ENCODE measurements around the gene STAT5A. TPM values are rescaled to one million over a fixed set of nuclear protein-coding genes. Genes with fewer than 3 reads are reported as not detected.
"Not testable (repeated sequence)": the region's sequence is repeated elsewhere in the genome, so short reads cannot be mapped to it uniquely, and the experiment has no call there.

Gene STAT5A
- total RNA-seq, 1 donor from 2014 or later, result 7.3 TPM

DNA sequence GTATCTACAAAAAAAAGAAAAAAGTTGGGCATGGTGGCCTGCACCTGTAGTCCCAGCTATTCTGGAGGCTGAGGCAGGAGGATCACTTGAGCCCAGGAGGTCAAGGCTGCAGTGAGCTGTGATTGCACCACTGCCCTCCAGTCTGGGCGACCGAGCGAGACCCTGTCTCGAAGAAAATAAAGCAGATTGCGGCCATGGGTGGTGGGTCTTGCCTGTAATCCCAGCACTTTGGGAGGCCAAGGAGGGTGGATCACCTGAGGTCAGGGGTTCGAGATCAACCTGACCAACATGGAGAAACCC is 16.7 kb downstream of the STAT5A start:
- not testable (repeated sequence) for DNase-seq (ENCODE audit: low read depth)

DNA sequence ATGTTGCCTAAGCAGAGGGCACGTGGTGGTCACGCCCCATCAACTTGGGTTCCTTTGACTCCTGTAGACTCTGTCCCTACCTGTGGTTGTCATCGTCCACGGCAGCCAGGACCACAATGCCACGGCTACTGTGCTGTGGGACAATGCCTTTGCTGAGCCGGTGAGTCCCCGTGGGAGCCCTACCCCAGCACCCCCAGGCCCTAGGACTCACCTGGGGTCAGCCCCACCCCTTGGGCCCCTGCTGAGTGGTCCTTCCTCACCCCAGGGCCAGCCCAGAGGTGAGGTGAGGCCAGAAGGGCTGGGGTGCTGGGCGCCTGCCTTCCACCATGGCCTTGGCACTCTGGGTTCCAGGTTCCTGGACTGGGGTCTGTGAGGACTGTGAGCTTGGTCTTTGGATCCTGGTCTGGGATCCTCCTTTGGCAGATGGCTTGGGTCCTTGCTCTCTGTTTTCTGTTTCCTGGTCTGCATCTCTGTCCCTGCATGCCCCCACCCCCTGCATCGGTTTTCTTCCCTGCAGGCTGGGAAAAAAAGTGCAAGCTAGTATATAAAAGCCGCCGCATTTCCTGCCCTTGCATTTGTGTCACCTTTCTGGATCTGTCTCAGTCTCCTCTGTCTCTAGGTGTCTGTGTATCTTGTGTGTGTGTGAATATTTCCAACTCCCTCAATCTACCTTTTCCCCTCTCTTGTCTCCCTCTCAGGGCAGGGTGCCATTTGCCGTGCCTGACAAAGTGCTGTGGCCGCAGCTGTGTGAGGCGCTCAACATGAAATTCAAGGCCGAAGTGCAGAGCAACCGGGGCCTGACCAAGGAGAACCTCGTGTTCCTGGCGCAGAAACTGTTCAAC is 17.5 kb downstream of the STAT5A start:
- no peak for DNase-seq (ENCODE audit: low read depth)

DNA sequence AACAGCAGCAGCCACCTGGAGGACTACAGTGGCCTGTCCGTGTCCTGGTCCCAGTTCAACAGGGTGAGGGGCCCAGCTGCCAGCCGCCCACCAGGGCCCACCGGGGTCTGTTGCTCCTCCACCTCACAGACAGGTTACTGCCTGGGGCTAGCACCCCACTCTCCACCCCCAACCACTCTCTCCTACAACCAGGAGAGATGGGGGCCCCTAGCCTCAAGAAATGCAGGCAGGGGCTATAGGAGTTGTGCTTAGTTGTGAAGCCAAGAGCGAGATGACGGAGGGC is 18.0 kb downstream of the STAT5A start:
- DNase-seq (ENCODE audit: low read depth), result no peak

DNA sequence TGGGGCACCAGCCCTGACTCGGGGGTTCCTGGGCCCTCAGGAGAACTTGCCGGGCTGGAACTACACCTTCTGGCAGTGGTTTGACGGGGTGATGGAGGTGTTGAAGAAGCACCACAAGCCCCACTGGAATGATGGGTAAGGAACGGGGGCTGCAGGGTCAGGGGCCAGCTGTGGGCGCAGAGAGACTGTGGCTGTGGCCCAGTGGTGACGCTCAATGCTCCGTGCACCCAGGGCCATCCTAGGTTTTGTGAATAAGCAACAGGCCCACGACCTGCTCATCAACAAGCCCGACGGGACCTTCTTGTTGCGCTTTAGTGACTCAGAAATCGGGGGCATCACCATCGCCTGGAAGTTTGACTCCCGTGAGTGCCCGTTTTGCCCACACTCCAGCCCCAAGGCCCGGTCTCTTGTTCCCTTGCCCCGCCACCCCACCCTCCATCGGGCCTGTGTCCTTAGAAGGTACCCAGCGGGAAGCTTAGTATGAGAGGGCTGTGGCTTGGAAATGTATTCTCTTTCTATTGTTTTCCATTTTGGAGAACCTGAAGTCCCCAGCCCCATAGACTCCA is 19.1 kb downstream of the STAT5A start:
- DNase-seq (ENCODE audit: low read depth), result no peak

DNA sequence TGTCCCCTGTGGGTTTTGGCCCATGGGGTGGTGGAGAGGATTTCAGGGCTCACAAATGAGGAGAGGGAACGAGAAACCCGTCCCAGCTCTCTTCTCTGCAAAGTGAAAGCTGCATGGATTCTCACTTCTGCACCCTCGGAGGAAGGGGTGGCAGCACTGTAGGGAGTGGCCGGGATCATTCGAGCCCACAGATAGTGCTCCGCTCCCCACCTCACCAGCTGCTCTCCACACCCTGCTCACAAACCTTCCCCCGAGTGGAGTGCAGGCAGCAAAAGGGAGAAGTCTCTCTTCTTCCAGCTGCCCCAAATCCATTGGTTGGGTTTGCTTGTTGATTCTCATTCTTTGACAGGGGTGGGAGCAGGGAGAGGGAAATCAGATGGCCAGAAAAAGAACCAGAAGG is 20.1 kb downstream of the STAT5A start:
- peak; percentile 58 for DNase-seq (ENCODE audit: low read depth)

DNA sequence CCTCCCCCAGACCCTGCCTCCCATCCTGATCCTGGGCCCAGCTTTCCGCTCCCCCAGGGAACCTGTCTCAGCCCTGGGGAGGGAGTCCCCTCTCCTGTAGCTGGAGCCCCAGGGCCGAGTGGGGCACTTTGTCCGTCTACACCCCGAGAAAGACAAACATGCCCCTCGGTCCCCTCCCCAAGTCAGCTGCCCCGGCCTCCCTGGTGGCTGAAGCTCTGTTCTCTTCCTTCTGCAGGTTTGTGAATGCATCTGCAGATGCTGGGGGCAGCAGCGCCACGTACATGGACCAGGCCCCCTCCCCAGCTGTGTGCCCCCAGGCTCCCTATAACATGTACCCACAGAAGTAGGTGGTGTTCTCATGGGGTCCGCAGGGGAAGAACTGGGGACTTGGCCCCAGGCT is 20.8 kb downstream of the STAT5A start:
- DNase-seq (ENCODE audit: low read depth), result no peak

DNA sequence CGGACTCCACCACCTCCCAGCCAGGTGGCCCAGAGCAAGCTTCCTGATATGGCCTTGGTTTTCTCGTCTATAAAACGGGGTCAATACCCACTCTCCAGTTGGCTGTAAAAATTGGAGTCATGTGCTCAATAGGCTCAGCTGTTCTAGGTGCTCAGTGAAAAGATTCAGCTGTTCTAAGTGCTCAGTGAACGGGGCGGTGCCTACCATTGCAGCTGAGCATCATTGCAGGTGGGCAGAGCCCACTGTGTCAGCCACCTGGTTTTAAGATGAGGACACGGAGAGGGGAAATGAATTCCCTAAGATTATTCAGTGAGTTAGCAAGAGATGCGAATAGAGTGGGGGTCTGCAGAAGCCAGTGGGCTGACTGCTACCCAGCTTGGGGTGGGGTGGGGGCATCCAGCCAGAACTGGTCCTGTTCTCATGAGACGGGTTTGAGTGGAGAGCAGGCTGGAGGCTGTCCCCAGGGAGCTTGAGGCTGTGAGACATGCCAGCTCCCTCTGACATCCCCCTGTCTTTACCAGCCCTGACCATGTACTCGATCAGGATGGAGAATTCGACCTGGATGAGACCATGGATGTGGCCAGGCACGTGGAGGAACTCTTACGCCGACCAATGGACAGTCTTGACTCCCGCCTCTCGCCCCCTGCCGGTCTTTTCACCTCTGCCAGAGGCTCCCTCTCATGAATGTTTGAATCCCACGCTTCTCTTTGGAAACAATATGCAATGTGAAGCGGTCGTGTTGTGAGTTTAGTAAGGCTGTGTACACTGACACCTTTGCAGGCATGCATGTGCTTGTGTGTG is 21.9 kb downstream of the STAT5A start:
- no peak for DNase-seq (ENCODE audit: low read depth)

DNA sequence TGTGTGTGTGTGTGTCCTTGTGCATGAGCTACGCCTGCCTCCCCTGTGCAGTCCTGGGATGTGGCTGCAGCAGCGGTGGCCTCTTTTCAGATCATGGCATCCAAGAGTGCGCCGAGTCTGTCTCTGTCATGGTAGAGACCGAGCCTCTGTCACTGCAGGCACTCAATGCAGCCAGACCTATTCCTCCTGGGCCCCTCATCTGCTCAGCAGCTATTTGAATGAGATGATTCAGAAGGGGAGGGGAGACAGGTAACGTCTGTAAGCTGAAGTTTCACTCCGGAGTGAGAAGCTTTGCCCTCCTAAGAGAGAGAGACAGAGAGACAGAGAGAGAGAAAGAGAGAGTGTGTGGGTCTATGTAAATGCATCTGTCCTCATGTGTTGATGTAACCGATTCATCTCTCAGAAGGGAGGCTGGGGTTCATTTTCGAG is 22.5 kb downstream of the STAT5A start:
- no peak for DNase-seq (ENCODE audit: low read depth)

DNA sequence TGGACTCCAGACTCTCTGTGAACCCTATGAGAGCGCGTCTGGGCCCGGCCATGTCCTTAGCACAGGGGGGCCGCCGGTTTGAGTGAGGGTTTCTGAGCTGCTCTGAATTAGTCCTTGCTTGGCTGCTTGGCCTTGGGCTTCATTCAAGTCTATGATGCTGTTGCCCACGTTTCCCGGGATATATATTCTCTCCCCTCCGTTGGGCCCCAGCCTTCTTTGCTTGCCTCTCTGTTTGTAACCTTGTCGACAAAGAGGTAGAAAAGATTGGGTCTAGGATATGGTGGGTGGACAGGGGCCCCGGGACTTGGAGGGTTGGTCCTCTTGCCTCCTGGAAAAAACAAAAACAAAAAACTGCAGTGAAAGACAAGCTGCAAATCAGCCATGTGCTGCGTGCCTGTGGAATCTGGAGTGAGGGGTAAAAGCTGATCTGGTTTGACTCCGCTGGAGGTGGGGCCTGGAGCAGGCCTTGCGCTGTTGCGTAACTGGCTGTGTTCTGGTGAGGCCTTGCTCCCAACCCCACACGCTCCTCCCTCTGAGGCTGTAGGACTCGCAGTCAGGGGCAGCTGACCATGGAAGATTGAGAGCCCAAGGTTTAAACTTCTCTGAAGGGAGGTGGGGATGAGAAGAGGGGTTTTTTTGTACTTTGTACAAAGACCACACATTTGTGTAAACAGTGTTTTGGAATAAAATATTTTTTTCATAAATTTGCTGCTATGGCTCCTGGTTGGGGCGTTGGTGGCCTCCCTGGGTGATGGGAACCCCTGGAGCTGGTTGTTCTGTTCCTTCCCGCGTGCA is 23.1 kb downstream of the STAT5A start:
- DNase-seq (ENCODE audit: low read depth), result peak; percentile 80

DNA sequence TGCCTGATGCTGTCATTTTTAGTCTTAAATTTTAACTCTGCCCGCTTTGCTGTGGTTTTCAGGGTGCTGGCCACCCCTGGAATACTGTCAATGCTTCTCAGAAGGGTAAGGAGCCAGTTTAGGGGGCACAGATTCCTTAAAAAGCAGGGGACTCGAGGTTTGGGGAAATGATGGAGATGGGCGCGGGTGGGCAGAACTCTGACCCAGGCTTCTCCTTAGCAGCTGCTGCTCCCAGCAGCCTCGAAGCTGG is 23.7 kb downstream of the STAT5A start:
- no peak for DNase-seq (ENCODE audit: low read depth)

DNA sequence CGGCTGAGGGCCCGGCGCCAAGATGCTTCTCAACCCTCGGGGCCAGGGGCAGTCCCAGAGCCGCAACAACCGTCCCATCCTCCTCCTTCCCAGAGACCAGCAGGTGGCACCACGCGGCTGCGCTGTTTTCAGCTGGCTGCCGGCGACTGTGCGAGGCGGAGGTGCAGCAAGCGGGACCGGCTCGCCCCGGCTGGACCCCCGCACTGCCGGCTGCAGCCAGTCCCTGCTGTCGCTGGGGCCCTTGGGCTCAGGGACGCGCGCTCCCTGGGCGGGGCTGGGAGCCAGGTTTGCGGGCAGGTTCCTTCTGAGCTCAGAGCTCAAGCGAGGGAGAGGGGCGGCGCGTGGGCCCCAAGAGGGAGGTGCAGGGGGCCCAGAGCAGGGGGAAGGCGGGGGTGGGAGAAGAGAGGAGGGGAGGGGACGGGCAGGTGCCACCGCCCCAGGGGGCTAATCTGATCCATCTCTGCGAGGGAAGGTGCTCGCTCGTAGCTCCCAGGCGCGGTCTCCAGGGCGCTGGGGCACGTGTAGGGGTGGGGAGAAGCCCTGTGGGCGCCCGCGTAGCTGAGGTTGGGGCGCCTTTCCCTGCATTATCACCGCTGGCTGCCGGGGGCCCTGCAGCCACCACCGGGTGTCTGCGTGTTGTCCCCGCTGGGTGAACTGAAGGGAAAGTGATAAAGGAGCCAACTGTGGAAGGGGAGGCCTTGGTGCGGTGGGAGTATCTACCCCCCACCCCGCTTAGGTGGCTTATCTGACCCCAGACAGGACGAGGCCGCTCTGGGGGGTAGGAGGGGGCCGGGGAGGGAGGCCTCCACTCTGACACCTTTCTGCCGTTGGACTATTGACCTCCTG is 24.2 kb downstream of the STAT5A start:
- DNase-seq (ENCODE audit: low read depth), result peak; percentile 94

DNA sequence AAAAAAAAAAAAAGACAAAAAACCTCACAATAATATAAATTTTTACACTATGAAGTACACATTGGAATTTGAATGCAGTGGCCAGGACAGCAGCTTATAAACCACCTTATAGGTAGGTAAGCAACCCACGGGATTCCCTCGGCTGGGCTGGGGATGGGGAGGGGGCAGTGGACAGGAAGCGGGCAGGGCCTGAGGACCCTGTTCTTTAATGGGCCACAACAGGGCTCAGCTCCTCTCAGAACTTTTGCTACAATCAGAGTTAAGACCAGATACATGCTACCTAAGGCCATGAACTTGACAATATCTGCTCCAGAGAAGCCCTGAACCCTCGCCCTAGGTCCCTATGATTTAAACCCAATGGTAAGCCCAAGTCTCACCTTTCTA is 25.1 kb downstream of the STAT5A start:
- DNase-seq (ENCODE audit: low read depth), result no peak

DNA sequence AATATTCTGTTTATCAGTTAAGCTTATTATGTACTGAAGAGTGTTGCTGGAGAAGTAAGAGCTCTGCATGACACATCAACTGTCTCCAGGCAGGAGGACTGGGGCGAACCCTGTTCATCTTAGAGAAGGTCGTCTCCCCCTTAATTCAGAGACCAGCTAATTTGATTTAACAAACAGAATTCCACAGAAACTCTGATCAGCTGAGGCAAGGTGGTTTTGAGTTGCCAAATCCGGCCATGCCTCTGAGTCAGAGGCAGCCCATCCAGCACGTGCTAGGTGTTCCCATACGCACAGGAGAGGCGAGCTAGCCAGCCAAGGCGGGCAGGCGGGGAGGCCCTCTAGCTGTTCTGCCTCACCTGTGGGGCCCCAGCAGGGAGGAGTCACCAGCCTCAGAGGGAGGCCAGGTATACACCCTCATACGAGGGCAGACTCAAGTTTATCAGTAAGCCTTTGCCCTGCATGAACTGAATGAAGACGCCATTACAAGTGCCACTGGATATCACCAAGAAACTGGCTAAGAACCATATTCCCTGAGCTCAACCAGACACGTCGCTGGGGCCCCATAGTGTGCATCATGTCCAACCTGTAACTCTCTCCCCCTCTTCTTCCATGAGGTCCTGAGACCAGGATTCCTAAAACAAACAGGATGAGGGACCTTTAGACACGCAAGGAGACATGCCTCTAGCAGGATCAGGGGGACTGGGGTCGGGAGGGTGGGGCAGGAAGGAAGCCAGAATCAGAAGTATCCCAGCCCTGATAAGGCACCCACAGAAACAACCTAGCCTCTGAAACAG is 25.7 kb downstream of the STAT5A start:
- no peak for DNase-seq (ENCODE audit: low read depth)

DNA sequence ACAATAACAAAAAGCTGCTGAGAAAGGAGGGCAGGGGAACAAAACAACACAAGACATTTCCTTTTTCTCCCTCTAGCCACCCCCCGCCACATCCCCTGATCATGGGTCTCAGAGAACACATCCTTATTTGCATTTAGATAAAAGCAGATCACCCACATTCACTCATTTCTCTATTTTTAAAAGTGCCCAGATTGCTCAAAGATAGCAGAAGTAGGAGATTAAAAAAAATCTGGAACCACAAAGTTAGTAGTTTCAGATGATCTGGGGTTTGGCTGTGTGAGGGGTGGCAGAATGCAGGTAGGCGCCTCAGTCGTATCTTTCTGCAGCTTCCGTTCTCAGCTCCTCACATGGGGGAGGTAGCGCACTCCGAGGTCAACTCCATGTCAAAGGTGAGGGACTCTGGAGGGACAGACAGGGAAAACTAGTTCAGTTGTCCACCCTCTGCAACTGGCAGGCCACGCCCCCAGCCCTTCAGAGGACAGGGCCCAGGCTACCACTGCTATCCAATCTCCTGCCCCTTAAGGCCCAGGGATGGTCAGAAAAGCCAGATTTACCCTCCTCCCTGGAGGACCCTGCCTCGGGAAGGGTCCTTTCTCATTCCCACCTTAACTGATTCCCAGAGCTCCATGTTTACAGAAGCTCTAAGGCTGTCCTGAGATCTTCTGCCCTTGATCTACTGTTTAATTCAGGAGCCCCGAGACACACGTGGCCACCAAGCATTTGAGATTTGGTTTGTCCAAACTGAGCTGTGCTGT is 27.3 kb downstream of the STAT5A start:
- no peak for DNase-seq (ENCODE audit: low read depth)

DNA sequence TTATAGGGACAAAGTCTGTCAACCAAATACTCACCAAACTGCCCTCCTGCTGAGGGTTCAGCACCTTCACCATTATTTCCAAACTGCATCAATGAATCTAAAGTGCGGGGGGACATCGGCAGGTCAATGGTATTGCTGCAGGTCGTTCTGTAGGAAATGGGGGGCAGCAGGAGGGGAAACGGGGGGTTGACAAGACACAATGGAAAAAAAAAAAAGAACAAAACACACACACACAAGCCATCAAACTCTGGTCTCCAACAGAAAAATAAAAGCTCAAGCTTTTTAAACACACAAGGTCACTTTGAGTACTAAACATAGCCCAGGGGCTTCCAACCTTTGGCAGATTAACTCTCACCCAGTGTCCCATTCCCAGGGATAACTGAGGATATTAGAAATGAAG is 28.5 kb downstream of the STAT5A start:
- DNase-seq (ENCODE audit: low read depth), result no peak

DNA sequence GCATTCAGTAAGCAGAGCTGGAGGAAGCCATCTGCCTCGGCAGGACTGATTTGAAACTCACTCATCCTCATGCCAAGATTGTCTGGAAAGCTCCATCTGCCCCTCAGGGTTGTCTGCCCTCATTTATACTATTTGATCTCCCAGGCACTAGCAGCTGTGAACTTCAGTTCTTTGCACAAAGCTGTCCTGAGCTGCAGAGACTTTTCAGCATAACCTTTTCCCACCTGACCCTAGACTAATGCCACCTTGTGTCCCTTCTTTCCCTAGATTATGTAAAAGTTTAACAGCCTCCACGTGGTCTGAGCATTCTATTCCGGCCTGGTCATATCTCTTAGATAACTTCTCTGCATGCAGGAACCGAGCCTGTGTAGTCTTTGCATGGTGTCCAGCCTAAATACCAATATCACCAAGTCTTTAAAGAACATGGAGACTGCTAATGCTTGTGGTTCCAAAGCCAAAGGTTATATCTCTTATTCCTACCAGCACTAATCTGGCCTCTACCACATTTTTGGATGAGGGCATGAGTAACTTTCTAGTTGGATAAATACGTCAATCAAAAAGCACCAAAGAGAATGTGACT is 29.1 kb downstream of the STAT5A start:
- no peak for DNase-seq (ENCODE audit: low read depth)

DNA sequence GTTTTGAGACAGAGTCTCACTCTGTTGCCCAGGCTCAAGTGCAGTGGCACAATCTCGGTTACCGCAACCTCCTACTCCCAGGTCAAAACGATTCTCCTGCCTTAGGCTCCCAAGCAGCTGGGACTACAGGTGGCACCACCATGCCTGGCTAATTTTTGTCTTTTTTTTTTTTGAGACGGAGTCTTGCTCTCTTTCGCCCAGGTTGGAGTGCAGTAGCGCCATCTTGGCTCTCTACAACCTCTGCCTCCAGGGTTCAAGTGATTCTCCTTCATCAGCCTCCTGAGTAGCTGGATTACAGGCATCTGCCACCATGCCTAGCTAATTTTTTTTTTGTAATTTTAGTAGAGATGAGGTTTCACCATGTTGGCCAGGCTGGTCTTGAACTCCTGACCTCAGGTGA is 29.7 kb downstream of the STAT5A start:
- not testable (repeated sequence) for DNase-seq (ENCODE audit: low read depth)

DNA sequence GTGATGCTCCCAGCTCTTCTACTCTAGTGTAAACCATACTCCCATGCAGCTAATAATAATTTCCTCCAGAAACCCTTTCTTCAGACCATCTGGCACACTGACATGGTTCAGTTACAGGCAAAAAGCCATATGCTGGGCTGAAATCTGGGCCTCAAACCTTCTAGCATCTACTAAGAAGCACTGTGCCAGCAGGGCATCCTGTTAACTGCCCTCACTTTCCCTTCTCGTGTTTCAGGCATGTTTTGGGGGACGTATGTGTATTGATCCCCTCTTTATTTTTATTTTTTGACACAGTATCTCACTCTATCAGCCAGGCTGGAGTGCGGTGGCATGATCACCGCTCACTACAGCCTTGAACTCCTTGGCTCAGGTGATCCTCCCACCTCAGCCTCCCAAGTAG is 33.3 kb downstream of the STAT5A start:
- DNase-seq (ENCODE audit: low read depth), result no peak
